Endothelial cell of umbilical vein (primary cell): ENCODE data around the gene LIPE.

Experiments
- EZH2 ChIP-seq: IDR thresholded peaks from 2 replicates; pipeline ENCODE4 v1.6.1; 2012; ENCODE audit warnings: borderline replicate concordance, low read depth, mild to moderate bottlenecking, moderate library complexity, low read length, inconsistent platforms; ENCODE audit not compliant: severe bottlenecking
- FOS ChIP-seq: IDR thresholded peaks from 2 replicates; pipeline ENCODE4 v1.6.1; 2011; ENCODE audit warnings: mild to moderate bottlenecking, low read length, moderate library complexity, borderline replicate concordance; ENCODE audit not compliant: insufficient read depth
- GATA2 ChIP-seq: IDR thresholded peaks from 2 replicates; pipeline ENCODE4 v1.7.0; 2011; ENCODE audit warnings: low read depth, mild to moderate bottlenecking, moderate library complexity, mixed read lengths, low read length; ENCODE audit not compliant: insufficient read length, insufficient read depth
- JUN ChIP-seq: IDR thresholded peaks from 2 replicates; pipeline ENCODE4 v1.6.1; 2011; ENCODE audit warnings: borderline replicate concordance, low read depth; ENCODE audit not compliant: insufficient read length, insufficient read depth
- MAX ChIP-seq: IDR thresholded peaks from 2 replicates; pipeline ENCODE4 v1.6.1; 2011; ENCODE audit not compliant: insufficient read depth, insufficient read length
- MYC ChIP-seq: IDR thresholded peaks from one replicate; pipeline ENCODE4 v1.6.1; 2011; ENCODE audit warnings: mild to moderate bottlenecking, low read depth, low read length
- POLR2A ChIP-seq: IDR thresholded peaks from 2 replicates; pipeline ENCODE4 v1.6.1; 2012; ENCODE audit warnings: low read depth, mild to moderate bottlenecking, control low read depth, low read length
- POLR2AphosphoS5 ChIP-seq: IDR thresholded peaks from 2 replicates; pipeline ENCODE4 v1.6.1; 2012; ENCODE audit warnings: low read depth, mild to moderate bottlenecking, control low read depth, low read length, moderate library complexity; ENCODE audit not compliant: insufficient read depth
- TF ChIP-seq, protein P1 (sequence below), 2 donors: IDR thresholded peaks; 1 replicate in 1 of 2; 2 replicates in 1 of 2; pipeline ENCODE4 v1.5.1; 2011; ENCODE audit warnings: low read length in 2 of 2, mild to moderate bottlenecking in 2 of 2, moderate library complexity in 2 of 2, control low read depth in 1 of 2, inconsistent platforms in 1 of 2, low read depth in 1 of 2; ENCODE audit not compliant: insufficient read depth in 1 of 2; ENCODE audit errors: extremely low read depth in 1 of 2

DNA sequence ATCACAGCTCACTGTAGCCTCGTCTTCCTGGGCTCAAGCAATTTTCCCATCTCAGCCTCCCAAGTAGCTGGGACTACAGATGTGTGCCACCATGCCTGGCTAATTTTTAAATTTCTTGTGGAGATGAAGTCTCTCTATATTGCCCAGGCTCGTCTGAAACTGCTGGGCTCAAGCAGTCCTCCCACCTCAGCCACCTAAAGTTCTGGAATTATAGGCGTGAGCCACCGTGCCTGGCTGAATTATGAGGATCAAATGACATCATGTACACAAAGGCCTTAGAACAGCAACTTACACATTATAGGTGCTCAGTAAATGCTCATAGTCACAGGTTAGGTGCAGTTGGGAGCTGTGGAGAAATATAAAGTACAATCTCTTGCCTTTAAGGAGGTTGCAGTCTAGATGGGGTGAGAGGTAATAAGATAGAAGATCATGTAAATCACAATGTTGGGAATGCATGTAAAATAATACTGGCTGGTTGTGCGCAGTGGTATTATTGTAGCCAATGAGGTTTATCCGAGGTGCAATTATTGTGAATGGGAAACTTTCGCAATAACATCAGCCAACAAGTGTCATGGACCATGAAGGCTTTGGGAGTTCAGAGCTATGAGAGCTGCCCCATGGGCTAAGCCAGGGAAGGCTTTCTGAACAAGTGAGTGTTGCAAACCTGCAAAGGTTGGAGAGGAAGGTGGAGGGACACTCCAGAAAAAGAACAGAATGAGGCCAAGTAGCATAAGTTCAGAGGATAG is 45.4 kb upstream of the LIPE start:
- TF ChIP-seq, protein P1, sequence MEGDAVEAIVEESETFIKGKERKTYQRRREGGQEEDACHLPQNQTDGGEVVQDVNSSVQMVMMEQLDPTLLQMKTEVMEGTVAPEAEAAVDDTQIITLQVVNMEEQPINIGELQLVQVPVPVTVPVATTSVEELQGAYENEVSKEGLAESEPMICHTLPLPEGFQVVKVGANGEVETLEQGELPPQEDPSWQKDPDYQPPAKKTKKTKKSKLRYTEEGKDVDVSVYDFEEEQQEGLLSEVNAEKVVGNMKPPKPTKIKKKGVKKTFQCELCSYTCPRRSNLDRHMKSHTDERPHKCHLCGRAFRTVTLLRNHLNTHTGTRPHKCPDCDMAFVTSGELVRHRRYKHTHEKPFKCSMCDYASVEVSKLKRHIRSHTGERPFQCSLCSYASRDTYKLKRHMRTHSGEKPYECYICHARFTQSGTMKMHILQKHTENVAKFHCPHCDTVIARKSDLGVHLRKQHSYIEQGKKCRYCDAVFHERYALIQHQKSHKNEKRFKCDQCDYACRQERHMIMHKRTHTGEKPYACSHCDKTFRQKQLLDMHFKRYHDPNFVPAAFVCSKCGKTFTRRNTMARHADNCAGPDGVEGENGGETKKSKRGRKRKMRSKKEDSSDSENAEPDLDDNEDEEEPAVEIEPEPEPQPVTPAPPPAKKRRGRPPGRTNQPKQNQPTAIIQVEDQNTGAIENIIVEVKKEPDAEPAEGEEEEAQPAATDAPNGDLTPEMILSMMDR (IDR thresholded peaks at IDR 0.05; ENCODE audit: extremely low read depth in 1 of 2, insufficient read depth in 1 of 2, low read depth in 1 of 2, low read length in 2 of 2) = no peak
- no peak for TF ChIP-seq FOS
- no peak for TF ChIP-seq POLR2A
- TF ChIP-seq POLR2AphosphoS5 = no peak
- no peak for TF ChIP-seq EZH2
- no peak for TF ChIP-seq MAX
- TF ChIP-seq MYC = no peak
- TF ChIP-seq JUN = no peak
- TF ChIP-seq GATA2 = no peak
